Left ventricle myocardium inferior (tissue), 1 donor: ENCODE measurements around the gene LANCL2. TPM values are rescaled to one million over a fixed set of nuclear protein-coding genes. Genes with fewer than 3 reads are reported as not detected.

Experiments
- DNase-seq: peaks from one replicate; pipeline ENCODE4 v3.0.0-alpha.2; 2020
- H3K27ac ChIP-seq: fragments of 200-600 bp; replicated peaks from 2 replicates; pipeline ENCODE4 v1.8.0; 2021
- H3K27me3 ChIP-seq: fragments of 200-600 bp; 2 replicates; pipeline ENCODE4 v1.8.0; 2021; ENCODE audit warnings: low read depth
- H3K36me3 ChIP-seq: fragments of 200-600 bp; 2 replicates; pipeline ENCODE4 v1.8.0; 2021
- H3K4me1 ChIP-seq: fragments of 200-600 bp; 2 replicates; pipeline ENCODE4 v1.8.0; 2021
- H3K4me3 ChIP-seq: fragments of 200-600 bp; 2 replicates; pipeline ENCODE4 v1.8.0; 2021; ENCODE audit warnings: mild to moderate bottlenecking, moderate library complexity
- H3K9me3 ChIP-seq: fragments of 200-600 bp; replicated peaks from 2 replicates; pipeline ENCODE4 v1.8.0; 2021
- CTCF ChIP-seq: fragments of 200-600 bp; IDR thresholded peaks from 2 replicates; pipeline ENCODE4 v1.8.0; 2021; ENCODE audit warnings: antibody characterized with exemption, mild to moderate bottlenecking, borderline replicate concordance
- intact Hi-C: fragments of 100-400 bp; cut with micrococcal nuclease; formaldehyde crosslinking; loops from one replicate; pipeline ENCODE4 v1.11.0; 2022
- long read RNA-seq: library from polyadenylated mRNA; unstranded; transcript quantifications from one replicate; pipeline ENCODE4 v2.0.0, GENCODE V29; 2021
- total RNA-seq: library from RNA; stranded (reverse); fragmentation: NEBNext Ultra II Directional; extraction: Animal tissue kit (Norgen Biotek cat#: 25700); gene quantifications from one replicate; pipeline ENCODE4 v1.2.1, GENCODE V29; 2021
- donor health status: DM: no; HTN: yes; CAD: no; lungs with severe emphysema.

The LANCL2 gene
- 7.9 TPM for total RNA-seq
- long read RNA-seq, full-length matches to known transcripts: 9 of 12 reads
- long read RNA-seq, partial matches to known transcripts: 2 of 12 reads
- long read RNA-seq, other reads (novel, unspliced or antisense): 1 of 12 reads

DNA sequence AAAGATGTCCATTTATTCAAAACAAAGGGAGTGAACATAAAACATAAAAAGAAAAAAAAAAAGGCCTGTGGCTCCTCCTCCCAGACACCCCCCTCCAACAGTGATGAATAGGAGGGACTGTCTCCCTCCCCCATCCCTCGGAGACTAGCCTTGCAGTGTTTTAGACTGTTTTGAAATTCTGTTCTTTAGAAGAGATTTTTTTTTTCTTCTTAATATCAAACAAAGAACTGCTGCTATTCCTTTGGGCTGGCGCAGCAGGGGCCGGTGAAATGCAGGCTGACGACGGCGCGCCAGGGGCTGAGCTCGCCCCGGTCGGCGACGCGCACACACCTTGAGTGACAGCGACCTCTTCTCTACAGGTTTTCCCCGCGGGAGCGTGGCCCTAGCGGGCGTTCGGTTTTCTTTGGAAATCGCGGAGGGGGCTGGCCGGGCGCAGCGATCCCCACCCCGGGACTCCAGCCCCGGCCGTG is at the start of gene LANCL2:
Gene LANCL2, plus strand, starts transcription at position 133 of the 470 bp plus-strand sequence. CDS start 689 bp downstream, outside the sequence.
- no peak for DNase-seq
- Histone ChIP-seq H3K36me3 (no peaks in the 10 kb centered on the region), H3K9me3 (no peaks in the 10 kb centered on the region), H3K4me3 (peak within 1 kb of the TSS; percentile 84), H3K27ac (peak within 1 kb of the TSS; percentile 100), H3K4me1 (peaks cover 43% of the 10 kb centered on the region), H3K27me3 (peaks cover 8% of the 10 kb centered on the region)
- no peak for TF ChIP-seq CTCF
- intact Hi-C loops: no loop called here

- DNase-seq: peak; percentile 71
- H3K4me1 ChIP-seq: peaks cover 20% of the 10 kb centered on the region
- H3K9me3 ChIP-seq: peaks cover 9% of the 10 kb centered on the region
- intact Hi-C loops: no loop called here
- no peak overlapping the region for H3K4me3 ChIP-seq
- no peaks in the 10 kb centered on the region for H3K27me3 ChIP-seq
- peak overlapping the region; percentile 40 for H3K27ac ChIP-seq
- H3K36me3 ChIP-seq: no peaks in the 10 kb centered on the region
- no peak for TF ChIP-seq CTCF
Measured at GRCh38 chr7:55325371-55325792, 39.8 kb upstream of the LANCL2 start.

- intact Hi-C loops: no loop called here
- DNase-seq: no peak
- no peak overlapping the region for H3K4me3 ChIP-seq
- peaks cover 20% of the 10 kb centered on the region for H3K4me1 ChIP-seq
- H3K9me3 ChIP-seq: peaks cover 2% of the 10 kb centered on the region
- no peaks in the 10 kb centered on the region for H3K36me3 ChIP-seq
- TF ChIP-seq CTCF: no peak
- H3K27ac ChIP-seq: peak overlapping the region; percentile 40
- H3K27me3 ChIP-seq: no peaks in the 10 kb centered on the region
Measured at GRCh38 chr7:55326081-55326835, 38.9 kb upstream of the LANCL2 start.

GRCh38 chr7:55326945-55327626 is 38.1 kb upstream of the LANCL2 start:
- Histone ChIP-seq H3K27ac (no peak overlapping the region), H3K36me3 (no peaks in the 10 kb centered on the region), H3K9me3 (no peaks in the 10 kb centered on the region), H3K4me1 (peaks cover 20% of the 10 kb centered on the region), H3K27me3 (no peaks in the 10 kb centered on the region), H3K4me3 (no peak overlapping the region)
- DNase-seq: no peak
- no peak for TF ChIP-seq CTCF
- intact Hi-C loops: no loop called here

DNA sequence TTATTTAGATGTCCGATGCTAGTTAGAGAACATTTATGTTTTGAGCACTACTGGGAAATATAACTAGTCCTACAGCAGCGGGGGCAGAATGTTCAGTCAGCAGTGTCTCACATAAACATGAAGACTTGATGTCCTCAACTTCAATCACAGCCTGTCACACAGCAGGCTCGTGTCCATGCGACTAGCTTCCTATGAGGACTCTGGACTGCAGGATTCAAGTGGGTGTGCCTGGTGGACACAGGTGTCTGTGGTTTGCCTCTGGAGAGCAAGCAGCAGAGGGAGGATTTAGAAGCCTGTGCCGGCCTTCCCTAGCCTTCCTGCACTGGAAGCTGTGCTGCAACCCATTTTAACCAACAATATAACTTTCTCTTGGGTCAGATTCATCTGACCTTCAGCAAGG is 30.0 kb upstream of the LANCL2 start:
- H3K36me3 ChIP-seq: no peaks in the 10 kb centered on the region
- intact Hi-C loops: no loop called here

More for the DNA sequence above, 30.0 kb upstream of the LANCL2 start:
- H3K27me3 ChIP-seq: no peaks in the 10 kb centered on the region
- no peak for TF ChIP-seq CTCF
- no peak for DNase-seq
- H3K4me3 ChIP-seq: no peak overlapping the region
- no peaks in the 10 kb centered on the region for H3K4me1 ChIP-seq
- H3K27ac ChIP-seq: no peak overlapping the region
- no peaks in the 10 kb centered on the region for H3K9me3 ChIP-seq
